ENCODE measurements around the gene TOPAZ1. TPM values are rescaled to one million over a fixed set of nuclear protein-coding genes. Genes with fewer than 3 reads are reported as not detected.

The TOPAZ1 gene
- total RNA-seq, 4 donors from 2014 or later: not detected

GRCh38 chr3:44297255-44297654, 55.6 kb downstream of the TOPAZ1 start:
- TF ChIP-seq CTCF (IDR thresholded peaks at IDR 0.05; ENCODE audit: low read depth): no peak

GRCh38 chr3:44301746-44302145, 60.1 kb downstream of the TOPAZ1 start:
- no peak for TF ChIP-seq CTCF (IDR thresholded peaks at IDR 0.05; ENCODE audit: low read depth)

- TF ChIP-seq CTCF (IDR thresholded peaks at IDR 0.05; ENCODE audit: low read depth): no peak
Measured at GRCh38 chr3:44309500-44309899, 67.8 kb downstream of the TOPAZ1 start.

GRCh38 chr3:44318891-44319311, 77.2 kb downstream of the TOPAZ1 start:
- TF ChIP-seq CTCF (IDR thresholded peaks at IDR 0.05; ENCODE audit: low read depth): no peak

- TF ChIP-seq CTCF (IDR thresholded peaks at IDR 0.05; ENCODE audit: low read depth): no peak
Measured at GRCh38 chr3:44321335-44321734, 79.6 kb downstream of the TOPAZ1 start.

GRCh38 chr3:44323341-44323955, 81.8 kb downstream of the TOPAZ1 start:
- no peak for TF ChIP-seq CTCF (IDR thresholded peaks at IDR 0.05; ENCODE audit: low read depth)

GRCh38 chr3:44324584-44324983, 82.9 kb downstream of the TOPAZ1 start:
- TF ChIP-seq CTCF (IDR thresholded peaks at IDR 0.05; ENCODE audit: low read depth): no peak

Measured in subcutaneous adipose tissue (tissue), 4 donors.